ENCODE results near the gene GNG12.

The GNG12 gene

DNA sequence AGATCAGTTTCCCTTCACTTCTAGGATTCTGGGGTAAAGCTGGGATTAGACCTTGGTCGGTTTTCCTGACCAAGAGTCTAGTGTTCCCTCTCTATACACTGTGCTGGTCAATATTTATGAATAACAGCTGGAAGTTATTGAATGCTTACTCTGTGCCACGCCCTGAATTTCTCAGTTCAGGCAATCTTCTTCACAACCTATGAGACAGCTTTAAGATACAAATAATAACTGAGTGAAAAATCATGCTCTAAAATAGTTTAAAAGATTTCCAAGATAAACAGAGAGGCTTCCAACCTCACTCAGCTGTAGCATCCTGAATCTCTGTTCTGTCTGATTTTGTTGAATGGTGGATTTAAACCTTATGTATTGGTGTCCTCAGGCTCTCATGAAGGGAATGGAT is 72.2 kb downstream of the GNG12 start:
- no peak for DNase-seq (ENCODE audit: low spot score)

DNA sequence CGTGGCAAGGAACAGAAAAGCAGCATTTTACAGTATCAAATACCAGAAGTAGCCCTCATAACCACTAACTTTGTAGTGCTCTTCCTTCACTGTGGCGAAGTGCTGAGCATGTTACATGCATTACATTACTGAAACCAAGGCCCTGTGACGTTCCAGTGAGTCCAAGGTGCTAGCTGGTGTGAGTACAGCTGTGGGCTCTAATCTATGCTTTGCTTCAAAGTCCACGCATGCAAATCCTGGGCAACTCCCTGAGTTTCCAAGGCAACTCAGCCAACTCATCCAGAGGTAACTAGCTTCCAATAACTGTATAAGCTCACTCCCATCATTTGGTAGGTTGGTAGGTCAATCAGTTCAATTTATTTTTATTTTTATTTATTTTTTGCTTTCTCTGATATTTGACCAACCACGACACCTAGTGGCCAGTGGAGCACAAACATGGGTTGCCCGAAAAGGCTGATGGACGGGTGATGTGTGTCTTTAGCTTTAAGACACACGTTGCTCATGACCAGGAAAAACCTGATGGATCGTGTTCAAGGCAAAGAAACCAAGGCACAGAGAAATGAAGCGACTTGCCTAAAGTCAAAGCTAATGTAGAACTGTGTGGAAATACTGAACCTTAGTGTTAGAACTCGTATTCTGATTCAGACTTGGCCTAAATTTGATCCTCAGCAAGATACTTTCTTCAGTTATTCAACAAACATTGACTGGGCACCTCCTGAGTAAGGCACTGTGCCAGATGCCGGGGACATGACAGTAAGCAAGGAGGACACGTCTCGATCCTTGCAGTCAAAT is 73.0 kb downstream of the GNG12 start:
- no peak for DNase-seq (ENCODE audit: low spot score)
- TF ChIP-seq, protein P1, sequence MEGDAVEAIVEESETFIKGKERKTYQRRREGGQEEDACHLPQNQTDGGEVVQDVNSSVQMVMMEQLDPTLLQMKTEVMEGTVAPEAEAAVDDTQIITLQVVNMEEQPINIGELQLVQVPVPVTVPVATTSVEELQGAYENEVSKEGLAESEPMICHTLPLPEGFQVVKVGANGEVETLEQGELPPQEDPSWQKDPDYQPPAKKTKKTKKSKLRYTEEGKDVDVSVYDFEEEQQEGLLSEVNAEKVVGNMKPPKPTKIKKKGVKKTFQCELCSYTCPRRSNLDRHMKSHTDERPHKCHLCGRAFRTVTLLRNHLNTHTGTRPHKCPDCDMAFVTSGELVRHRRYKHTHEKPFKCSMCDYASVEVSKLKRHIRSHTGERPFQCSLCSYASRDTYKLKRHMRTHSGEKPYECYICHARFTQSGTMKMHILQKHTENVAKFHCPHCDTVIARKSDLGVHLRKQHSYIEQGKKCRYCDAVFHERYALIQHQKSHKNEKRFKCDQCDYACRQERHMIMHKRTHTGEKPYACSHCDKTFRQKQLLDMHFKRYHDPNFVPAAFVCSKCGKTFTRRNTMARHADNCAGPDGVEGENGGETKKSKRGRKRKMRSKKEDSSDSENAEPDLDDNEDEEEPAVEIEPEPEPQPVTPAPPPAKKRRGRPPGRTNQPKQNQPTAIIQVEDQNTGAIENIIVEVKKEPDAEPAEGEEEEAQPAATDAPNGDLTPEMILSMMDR (IDR thresholded peaks at IDR 0.05), result peak; percentile 77
- H3K27ac ChIP-seq, result peak overlapping the region; percentile 65 to 66
- no peak overlapping the region for H3K4me3 ChIP-seq

More for the DNA sequence above, 72.2 kb downstream of the GNG12 start:
- TF ChIP-seq, protein P1 (IDR thresholded peaks at IDR 0.05), result no peak
- H3K27ac ChIP-seq, result no peak overlapping the region
- H3K4me3 ChIP-seq, result no peak overlapping the region

GRCh38 chr1:67759692-67760029 is 73.6 kb downstream of the GNG12 start:
- no peak overlapping the region for H3K4me3 ChIP-seq
- TF ChIP-seq, protein P1 (IDR thresholded peaks at IDR 0.05), result no peak

GRCh38 chr1:67759066-67759465 is 74.2 kb downstream of the GNG12 start:
- no peak for DNase-seq (ENCODE audit: low spot score)
- peak overlapping the region; percentile 65 to 66 for H3K27ac ChIP-seq
- no peak overlapping the region for H3K4me3 ChIP-seq
- TF ChIP-seq, protein P1 (IDR thresholded peaks at IDR 0.05), result no peak

More at GRCh38 chr1:67759692-67760029, 73.6 kb downstream of the GNG12 start:
- H3K27ac ChIP-seq, result peak overlapping the region; percentile 65 to 66
- DNase-seq (ENCODE audit: low spot score), result no peak

DNA sequence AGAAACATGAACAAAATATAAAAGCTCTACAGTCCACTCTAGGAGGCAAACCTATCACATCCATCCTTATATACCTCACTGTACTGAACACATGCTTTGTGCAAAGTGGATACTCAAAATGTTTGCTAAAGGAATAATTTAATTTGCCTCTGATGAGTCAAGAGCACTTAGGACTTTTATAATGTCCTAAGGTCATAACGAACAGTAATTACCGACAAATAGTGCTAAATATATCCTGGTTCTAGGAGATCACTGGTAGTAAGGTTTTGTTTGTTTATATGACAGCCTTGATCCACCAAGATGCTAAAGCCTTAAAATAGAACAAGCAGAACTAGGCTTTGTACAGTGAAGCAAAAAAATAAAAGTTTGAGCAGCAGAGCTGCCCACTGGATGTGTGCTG is 77.6 kb downstream of the GNG12 start:
- Histone ChIP-seq H3K27ac (no peak overlapping the region), H3K4me3 (no peak overlapping the region)
- DNase-seq (ENCODE audit: low spot score), result no peak
- TF ChIP-seq, protein P1 (IDR thresholded peaks at IDR 0.05), result no peak

GRCh38 chr1:67755160-67755559 is 78.1 kb downstream of the GNG12 start:
- Histone ChIP-seq H3K4me3 (no peak overlapping the region), H3K27ac (no peak overlapping the region)
- TF ChIP-seq, protein P1 (IDR thresholded peaks at IDR 0.05), result no peak
- no peak for DNase-seq (ENCODE audit: low spot score)

GRCh38 chr1:67754526-67754920 is 78.7 kb downstream of the GNG12 start:
- no peak overlapping the region for H3K27ac ChIP-seq
- TF ChIP-seq, protein P1 (IDR thresholded peaks at IDR 0.05), result no peak

More at GRCh38 chr1:67754526-67754920, 78.7 kb downstream of the GNG12 start:
- no peak for DNase-seq (ENCODE audit: low spot score)
- no peak overlapping the region for H3K4me3 ChIP-seq
